Endodermal cell (in vitro differentiated cells): Measurements from ENCODE around the gene CWC27. TPM values are rescaled to one million over a fixed set of nuclear protein-coding genes. Genes with fewer than 3 reads are reported as not detected.

ENCODE experiments used
- DNase-seq: peaks from one replicate; pipeline ENCODE4 v3.0.0-alpha.2; 2017
- H3K27ac ChIP-seq: 2 replicates; pipeline ENCODE4 v1.5.1; 2013; ENCODE audit warnings: mild to moderate bottlenecking, low read depth, low read length, moderate library complexity
- H3K27me3 ChIP-seq: 2 replicates; pipeline ENCODE4 v1.6.1; 2013; ENCODE audit warnings: mild to moderate bottlenecking, low read length, moderate library complexity; ENCODE audit not compliant: insufficient read depth, control insufficient read depth, poor library complexity, severe bottlenecking
- H3K36me3 ChIP-seq: 2 replicates; pipeline ENCODE4 v1.7.0; 2013; ENCODE audit warnings: mild to moderate bottlenecking, low read length, moderate library complexity; ENCODE audit not compliant: control insufficient read depth, insufficient read depth
- H3K4me1 ChIP-seq: one replicate; pipeline ENCODE4 v1.7.0; 2013; ENCODE audit warnings: low read length; ENCODE audit not compliant: control insufficient read depth, insufficient read depth
- H3K4me3 ChIP-seq: 2 replicates; pipeline ENCODE4 v1.5.1; 2013; ENCODE audit warnings: mild to moderate bottlenecking, low read length, moderate library complexity
- H3K9ac ChIP-seq: 2 replicates; pipeline ENCODE4 v1.6.1; 2013; ENCODE audit warnings: mild to moderate bottlenecking, low read length, moderate library complexity; ENCODE audit not compliant: poor library complexity, severe bottlenecking; ENCODE audit errors: extremely low read depth
- H3K9me3 ChIP-seq: 2 replicates; pipeline ENCODE4 v1.6.1; 2013; ENCODE audit warnings: mild to moderate bottlenecking, low read length, moderate library complexity; ENCODE audit not compliant: control insufficient read depth
- H3K27ac Mint-ChIP-seq: 2 replicates; pipeline ENCODE4 v1.8.0; 2020; ENCODE audit warnings: mixed read lengths
- H3K27me3 Mint-ChIP-seq: 2 replicates; pipeline ENCODE4 v1.8.0; 2021; ENCODE audit warnings: mild to moderate bottlenecking, mixed read lengths; ENCODE audit not compliant: insufficient read depth
- H3K36me3 Mint-ChIP-seq: 2 replicates; pipeline ENCODE4 v1.8.0; 2020; ENCODE audit warnings: low read depth, mixed read lengths
- H3K4me1 Mint-ChIP-seq: 2 replicates; pipeline ENCODE4 v1.8.0; 2020; ENCODE audit warnings: mixed read lengths
- H3K4me3 Mint-ChIP-seq: 2 replicates; pipeline ENCODE4 v1.8.0; 2020; ENCODE audit warnings: mild to moderate bottlenecking, moderate library complexity, mixed read lengths
- H3K9me3 Mint-ChIP-seq: 2 replicates; pipeline ENCODE4 v1.8.0; 2020; ENCODE audit warnings: mild to moderate bottlenecking, mixed read lengths
- CTCF ChIP-seq: fragments of 200-600 bp; sonication (generic); conservative IDR thresholded peaks from 2 replicates; pipeline ENCODE4 v1.5.0; 2021; ENCODE audit warnings: antibody characterized with exemption, mild to moderate bottlenecking
- WGBS, 2 experiments: methylation state at CpG; one replicate each; pipeline versions ENCODE4 v1.1.5 to v1.1.7; 2013; ENCODE audit warnings: missing lambda C conversion rate in 2 of 2, mixed read lengths in 1 of 2; ENCODE audit not compliant: insufficient coverage in 1 of 2, insufficient read length in 1 of 2; 5-methylcytosine and 5-hydroxymethylcytosine counted together
- total RNA-seq, 2 donors: library from RNA; stranded (reverse); fragmentation: NEBNext Ultra II Directional in 1 of 2; extraction: Animal tissue kit (Norgen Biotek cat#: 25700) in 1 of 2; gene quantifications; 2 replicates in 1 of 2; 3 replicates in 1 of 2; pipeline ENCODE4 v1.2.1, GENCODE V29; 2021

The CWC27 gene
- total RNA-seq, 2 donors from 2014 or later: 69.1 to 74.8 TPM

GRCh38 chr5:64973215-64973614 is 204.5 kb downstream of the CWC27 start:
- no peaks in the 10 kb centered on the region for H3K4me1 Mint-ChIP-seq
- no peaks in the 10 kb centered on the region for H3K27me3 Mint-ChIP-seq
- peaks cover 50% of the 10 kb centered on the region for H3K36me3 Mint-ChIP-seq
- Histone ChIP-seq H3K27me3 (no peaks in the 10 kb centered on the region), H3K9ac (no peak overlapping the region), H3K4me3 (peak overlapping the region; percentile 31), H3K4me1 (no peaks in the 10 kb centered on the region), H3K36me3 (peaks cover 66% of the 10 kb centered on the region), H3K9me3 (peaks cover 21% of the 10 kb centered on the region), H3K27ac (no peak overlapping the region)
- DNase-seq: no peak
- peaks cover 5% of the 10 kb centered on the region for H3K9me3 Mint-ChIP-seq
- no peak for TF ChIP-seq CTCF
- WGBS, 2 experiments: 93 to 100% methylated on average over 2 of the region's 2 CpGs
- no peak overlapping the region for H3K4me3 Mint-ChIP-seq
- H3K27ac Mint-ChIP-seq: no peak overlapping the region

GRCh38 chr5:64977779-64978178 is 209.0 kb downstream of the CWC27 start:
- no peak for TF ChIP-seq CTCF
- Mint-ChIP-seq H3K27me3 (no peaks in the 10 kb centered on the region), H3K9me3 (peaks cover 5% of the 10 kb centered on the region), H3K4me1 (no peaks in the 10 kb centered on the region), H3K36me3 (peaks cover 49% of the 10 kb centered on the region), H3K27ac (no peak overlapping the region), H3K4me3 (no peak overlapping the region)
- Histone ChIP-seq H3K27me3 (no peaks in the 10 kb centered on the region), H3K4me3 (no peak overlapping the region), H3K4me1 (no peaks in the 10 kb centered on the region), H3K9me3 (peaks cover 18% of the 10 kb centered on the region), H3K27ac (no peak overlapping the region), H3K9ac (no peak overlapping the region), H3K36me3 (peaks cover 68% of the 10 kb centered on the region)
- no peak for DNase-seq
- 89% methylated on average over 1 of the region's 1 CpG; no CpG with 5 or more reads in 1 of the 2 experiments for WGBS, 2 experiments

GRCh38 chr5:64978546-64978945 is 209.8 kb downstream of the CWC27 start:
- H3K4me3 ChIP-seq: no peak overlapping the region
- H3K36me3 ChIP-seq: peaks cover 60% of the 10 kb centered on the region
- H3K27ac ChIP-seq: no peak overlapping the region
- peaks cover 48% of the 10 kb centered on the region for H3K36me3 Mint-ChIP-seq
- H3K4me3 Mint-ChIP-seq: no peak overlapping the region
- H3K4me1 ChIP-seq: no peaks in the 10 kb centered on the region
- no peak for TF ChIP-seq CTCF
- no peak for DNase-seq
- H3K27me3 Mint-ChIP-seq: no peaks in the 10 kb centered on the region
- H3K9me3 ChIP-seq: peaks cover 10% of the 10 kb centered on the region
- no peaks in the 10 kb centered on the region for H3K27me3 ChIP-seq
- 33 to 67% methylated on average over 1 to 2 of the region's 2 CpGs for WGBS, 2 experiments
- H3K9ac ChIP-seq: no peak overlapping the region
- H3K27ac Mint-ChIP-seq: no peak overlapping the region
- H3K9me3 Mint-ChIP-seq: peaks cover 5% of the 10 kb centered on the region
- no peaks in the 10 kb centered on the region for H3K4me1 Mint-ChIP-seq
